CD4-positive, alpha-beta T cell (primary cell): ENCODE measurements around the gene SDC3. TPM values are rescaled to one million over a fixed set of nuclear protein-coding genes. Genes with fewer than 3 reads are reported as not detected.

Experiments
- ATAC-seq: fragments of 200-7000 bp; cut with Tn5 transposase; one replicate; pipeline ENCODE4 v1.10.0; 2022; ENCODE audit warnings: mild to moderate bottlenecking; ENCODE audit not compliant: poor library complexity
- CTCF ChIA-PET: fragments of 350-600 bp; sonication (Branson Sonifier 250); formaldehyde crosslinking; loops from one replicate; lab custom pipeline; 2021; ENCODE audit warnings: antibody characterized with exemption, inconsistent platforms; lab: Charles Lee
- POLR2A ChIA-PET: fragments of 350-600 bp; sonication (Branson Sonifier 250); formaldehyde crosslinking; loops from one replicate; lab custom pipeline; 2021; ENCODE audit warnings: antibody characterized with exemption, inconsistent platforms; lab: Charles Lee
- DNase-seq, 14 experiments: peaks; one replicate each; pipeline ENCODE4 v3.0.0-alpha.2; 2013 to 2020; ENCODE audit warnings: mixed read lengths in 2 of 14
- H3K27ac ChIP-seq, 2 donors: one replicate each; pipeline versions ENCODE4 v1.5.1 to v1.7.0; 2013; ENCODE audit warnings: low read length in 2 of 2, low read depth in 1 of 2, mild to moderate bottlenecking in 1 of 2
- H3K27me3 ChIP-seq, 2 experiments: 1 replicate in 1 of 2; 2 replicates in 1 of 2; pipeline versions ENCODE4 v1.6.1 to v1.7.0; 2013; ENCODE audit warnings: low read length in 2 of 2, control low read depth in 1 of 2, mild to moderate bottlenecking in 1 of 2, moderate library complexity in 1 of 2; ENCODE audit not compliant: insufficient read depth in 2 of 2, control insufficient read depth in 1 of 2
- H3K36me3 ChIP-seq: one replicate; pipeline ENCODE4 v1.6.1; 2013; ENCODE audit warnings: low read length, control low read depth; ENCODE audit not compliant: insufficient read depth
- H3K4me1 ChIP-seq: one replicate; pipeline ENCODE4 v1.6.1; 2013; ENCODE audit warnings: low read length, control low read depth; ENCODE audit not compliant: insufficient read depth
- H3K4me3 ChIP-seq: one replicate; pipeline ENCODE4 v1.5.1; 2013; ENCODE audit warnings: mild to moderate bottlenecking, low read length, moderate library complexity
- H3K9me3 ChIP-seq, 2 experiments: 1 replicate in 1 of 2; 2 replicates in 1 of 2; pipeline versions ENCODE4 v1.6.1 to v1.7.0; 2013; ENCODE audit warnings: low read length in 2 of 2, mild to moderate bottlenecking in 2 of 2, control low read depth in 1 of 2, moderate library complexity in 1 of 2; ENCODE audit not compliant: control insufficient read depth in 1 of 2, insufficient read depth in 1 of 2
- H3K27ac Mint-ChIP-seq: one replicate; pipeline ENCODE4 v1.8.0; 2020; ENCODE audit warnings: mixed read lengths
- H3K27me3 Mint-ChIP-seq: one replicate; pipeline ENCODE4 v1.8.0; 2021; ENCODE audit warnings: mixed read lengths
- H3K36me3 Mint-ChIP-seq: one replicate; pipeline ENCODE4 v1.8.0; 2021; ENCODE audit warnings: low read depth, mixed read lengths
- H3K4me1 Mint-ChIP-seq: one replicate; pipeline ENCODE4 v1.8.0; 2021; ENCODE audit warnings: low read depth, mixed read lengths
- H3K4me3 Mint-ChIP-seq: one replicate; pipeline ENCODE4 v1.8.0; 2020; ENCODE audit warnings: mild to moderate bottlenecking, mixed read lengths
- H3K9me3 Mint-ChIP-seq: one replicate; pipeline ENCODE4 v1.8.0; 2020; ENCODE audit warnings: mixed read lengths
- CTCF ChIP-seq: fragments of 200-600 bp; IDR thresholded peaks from one replicate; pipeline ENCODE4 v1.8.0; 2022; ENCODE audit warnings: antibody characterized with exemption, mild to moderate bottlenecking
- intact Hi-C, 2 experiments: fragments of 100-400 bp; cut with DNase I in 1 of 2; cut with micrococcal nuclease in 1 of 2; formaldehyde crosslinking; loops; one replicate each; pipeline versions ENCODE4 v1.15.1 to v1.9.0; 2023 to 2025; cut with DNase I, micrococcal nuclease
- total RNA-seq, 174 experiments: library from RNA in 2 of 174; stranded (reverse) in 2 of 174; gene quantifications; one replicate each; pipeline ENCODE4 v1.2.3 and lab custom pipeline; 2021 to 2026

SDC3 gene
- total RNA-seq, 2 experiments from 2014 or later: 0.14 TPM; not detected in 1

DNA sequence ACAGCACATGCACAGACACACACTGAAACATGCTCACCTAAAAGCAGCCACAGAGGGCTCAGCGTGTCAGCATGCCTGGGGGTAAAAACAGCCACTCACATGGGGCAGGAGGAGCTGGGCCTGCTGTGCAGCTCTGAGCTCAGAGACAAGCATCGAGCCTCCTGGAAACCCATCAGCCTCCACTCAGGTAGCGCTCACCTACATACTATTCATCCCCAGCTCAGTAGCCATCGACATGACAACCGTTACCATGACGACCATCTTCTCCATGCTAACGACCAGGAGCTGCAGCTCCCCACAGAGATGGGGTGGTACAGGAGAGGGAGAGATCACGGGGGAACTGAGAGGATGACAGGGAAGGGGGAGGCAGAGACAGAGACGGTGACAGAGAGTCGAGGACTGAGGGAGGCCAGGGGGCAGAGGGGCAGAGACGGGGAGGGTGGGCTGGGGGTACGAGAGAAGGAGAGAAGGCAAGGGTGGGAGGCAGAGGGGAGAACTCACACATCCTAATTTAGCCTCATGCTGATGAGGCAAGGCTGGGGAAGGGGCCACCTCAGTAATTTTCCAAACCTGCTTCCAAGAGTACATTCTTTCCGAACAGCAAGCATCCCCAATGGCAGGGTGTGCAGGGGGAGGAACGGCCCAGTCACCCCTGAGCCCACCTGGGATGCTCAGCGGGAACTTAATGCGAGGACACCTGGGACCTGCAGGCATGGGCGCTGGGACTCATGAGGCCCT is 28.4 kb downstream of the SDC3 start:
- Histone ChIP-seq H3K36me3 (no peaks in the 10 kb centered on the region), H3K4me3 (no peak overlapping the region), H3K9me3 (no peaks in the 10 kb centered on the region), H3K27ac (no peak overlapping the region), H3K4me1 (no peaks in the 10 kb centered on the region), H3K27me3 (peaks cover 0 to 14% of the 10 kb centered on the region in 2 experiments)
- TF ChIP-seq CTCF: no peak
- Mint-ChIP-seq H3K27me3 (peaks cover 48% of the 10 kb centered on the region), H3K27ac (no peak overlapping the region), H3K4me3 (no peak overlapping the region), H3K4me1 (no peaks in the 10 kb centered on the region), H3K9me3 (no peaks in the 10 kb centered on the region), H3K36me3 (no peaks in the 10 kb centered on the region)
- DNase-seq (no peak), ATAC-seq (no peak)
- CTCF ChIA-PET: no interaction called here
- POLR2A ChIA-PET: no interaction called here
- intact Hi-C loops: no loop called here

GRCh38 chr1:30879126-30879786 is 29.3 kb downstream of the SDC3 start:
- ATAC-seq (no peak), DNase-seq (no peak)
- ChIA-PET CTCF (no interaction called here), POLR2A (no interaction called here)
- no peak overlapping the region for H3K4me3 Mint-ChIP-seq
- peaks cover 48% of the 10 kb centered on the region for H3K27me3 Mint-ChIP-seq
- Histone ChIP-seq H3K27ac (no peak overlapping the region), H3K27me3 (peaks cover 0 to 12% of the 10 kb centered on the region in 2 experiments), H3K9me3 (peaks cover 0 to 2% of the 10 kb centered on the region in 2 experiments), H3K4me1 (no peaks in the 10 kb centered on the region), H3K4me3 (no peak overlapping the region), H3K36me3 (no peaks in the 10 kb centered on the region)
- H3K9me3 Mint-ChIP-seq: no peaks in the 10 kb centered on the region
- H3K4me1 Mint-ChIP-seq: no peaks in the 10 kb centered on the region
- H3K36me3 Mint-ChIP-seq: no peaks in the 10 kb centered on the region
- TF ChIP-seq CTCF: no peak
- intact Hi-C loops: no loop called here
- H3K27ac Mint-ChIP-seq: no peak overlapping the region

- POLR2A ChIA-PET: no interaction called here
- Histone ChIP-seq H3K4me1 (no peaks in the 10 kb centered on the region), H3K27me3 (peaks cover 0 to 12% of the 10 kb centered on the region in 2 experiments), H3K36me3 (no peaks in the 10 kb centered on the region), H3K4me3 (no peak overlapping the region), H3K27ac (no peak overlapping the region), H3K9me3 (peaks cover 0 to 4% of the 10 kb centered on the region in 2 experiments)
- intact Hi-C loops: no loop called here
- H3K9me3 Mint-ChIP-seq: no peaks in the 10 kb centered on the region
- no peak overlapping the region for H3K27ac Mint-ChIP-seq
- CTCF ChIA-PET: no interaction called here
- ATAC-seq (no peak), DNase-seq (no peak)
- H3K4me3 Mint-ChIP-seq: no peak overlapping the region
- peaks cover 48% of the 10 kb centered on the region for H3K27me3 Mint-ChIP-seq
- H3K36me3 Mint-ChIP-seq: no peaks in the 10 kb centered on the region
- H3K4me1 Mint-ChIP-seq: no peaks in the 10 kb centered on the region
- no peak for TF ChIP-seq CTCF
Measured at GRCh38 chr1:30878559-30878958, 30.0 kb downstream of the SDC3 start.
